DOHH2 (cell line): ENCODE data around the gene CREB3L2.

Experiments
- H3F3A ChIP-seq: fragments of 200-600 bp; sonication (generic), shearing (Covaris generic); 2 replicates; pipeline ENCODE4 v1.6.0; 2016; ENCODE audit warnings: antibody characterized with exemption, mild to moderate bottlenecking; ENCODE audit not compliant: control insufficient read depth, insufficient read depth
- H3K27ac ChIP-seq: fragments of 200-600 bp; sonication (generic); 2 replicates; pipeline ENCODE4 v1.5.1; 2014; ENCODE audit warnings: low read depth, mild to moderate bottlenecking, low read length, moderate library complexity
- H3K27me3 ChIP-seq: fragments of 200-600 bp; sonication (generic); 2 replicates; pipeline ENCODE4 v1.6.1; 2014; ENCODE audit warnings: mild to moderate bottlenecking, low read length, mixed read lengths; ENCODE audit not compliant: control insufficient read depth
- H3K36me3 ChIP-seq: fragments of 200-600 bp; sonication (generic); 2 replicates; pipeline ENCODE4 v1.6.1; 2014; ENCODE audit warnings: mild to moderate bottlenecking, low read length, moderate library complexity, mixed read lengths; ENCODE audit not compliant: control insufficient read depth
- H3K4me1 ChIP-seq: fragments of 200-600 bp; sonication (generic); 2 replicates; pipeline ENCODE4 v1.6.1; 2014; ENCODE audit warnings: mild to moderate bottlenecking, low read length, mixed read lengths; ENCODE audit not compliant: control insufficient read depth
- H3K4me2 ChIP-seq: fragments of 200-600 bp; sonication (generic); 2 replicates; pipeline ENCODE4 v1.6.0; 2014; ENCODE audit warnings: mild to moderate bottlenecking, low read length, moderate library complexity
- H3K4me3 ChIP-seq: fragments of 200-600 bp; sonication (generic); 2 replicates; pipeline ENCODE4 v1.5.1; 2014; ENCODE audit warnings: mild to moderate bottlenecking, low read length, mixed read lengths
- H3K79me2 ChIP-seq: fragments of 200-600 bp; sonication (generic); 2 replicates; pipeline ENCODE4 v1.6.1; 2014; ENCODE audit warnings: mild to moderate bottlenecking, low read length, mixed read lengths; ENCODE audit not compliant: control insufficient read depth
- H3K9me2 ChIP-seq: fragments of 200-600 bp; sonication (generic); replicated peaks from 2 replicates; pipeline ENCODE4 v1.6.1; 2014; ENCODE audit warnings: mild to moderate bottlenecking, low read length, mixed read lengths; ENCODE audit not compliant: control insufficient read depth
- H3K9me3 ChIP-seq: fragments of 200-600 bp; sonication (generic); 2 replicates; pipeline ENCODE4 v1.6.1; 2014; ENCODE audit warnings: antibody characterized with exemption, low read length, mixed read lengths; ENCODE audit not compliant: control insufficient read depth, insufficient read depth
- H4K20me1 ChIP-seq: fragments of 200-600 bp; sonication (generic); 2 replicates; pipeline ENCODE4 v1.6.0; 2014; ENCODE audit warnings: low read depth, mild to moderate bottlenecking, antibody characterized with exemption, low read length, moderate library complexity; ENCODE audit not compliant: control insufficient read depth, insufficient read depth
- EZH2phosphoT487 ChIP-seq: fragments of 200-600 bp; sonication (generic); IDR thresholded peaks from 2 replicates; pipeline ENCODE4 v1.6.1; 2017; ENCODE audit warnings: borderline replicate concordance, mild to moderate bottlenecking, antibody characterized with exemption, low read length, moderate library complexity, mixed read lengths
- TF ChIP-seq, protein P1 (sequence below): fragments of 200-600 bp; sonication (generic); IDR thresholded peaks from one replicate; pipeline ENCODE4 v1.5.1; 2014; ENCODE audit warnings: antibody characterized with exemption, mild to moderate bottlenecking, low read depth, low read length; ENCODE audit not compliant: poor library complexity, severe bottlenecking

CREB3L2 gene

GRCh38 chr7:137975221-137975620 lies 26.7 kb downstream of the CREB3L2 start:
- Histone ChIP-seq H4K20me1 (no peaks in the 10 kb centered on the region), H3K27ac (no peak overlapping the region), H3K79me2 (no peaks in the 10 kb centered on the region), H3F3A (no peaks in the 10 kb centered on the region), H3K4me3 (no peak overlapping the region), H3K27me3 (no peaks in the 10 kb centered on the region), H3K4me1 (no peaks in the 10 kb centered on the region), H3K36me3 (no peaks in the 10 kb centered on the region), H3K4me2 (no peak overlapping the region), H3K9me2 (no peaks in the 10 kb centered on the region), H3K9me3 (0 out of 2 replicates have a peak, but pooled peaks cover 3% of the 10 kb centered on the region)
- no peak for TF ChIP-seq EZH2phosphoT487
- TF ChIP-seq, protein P1, sequence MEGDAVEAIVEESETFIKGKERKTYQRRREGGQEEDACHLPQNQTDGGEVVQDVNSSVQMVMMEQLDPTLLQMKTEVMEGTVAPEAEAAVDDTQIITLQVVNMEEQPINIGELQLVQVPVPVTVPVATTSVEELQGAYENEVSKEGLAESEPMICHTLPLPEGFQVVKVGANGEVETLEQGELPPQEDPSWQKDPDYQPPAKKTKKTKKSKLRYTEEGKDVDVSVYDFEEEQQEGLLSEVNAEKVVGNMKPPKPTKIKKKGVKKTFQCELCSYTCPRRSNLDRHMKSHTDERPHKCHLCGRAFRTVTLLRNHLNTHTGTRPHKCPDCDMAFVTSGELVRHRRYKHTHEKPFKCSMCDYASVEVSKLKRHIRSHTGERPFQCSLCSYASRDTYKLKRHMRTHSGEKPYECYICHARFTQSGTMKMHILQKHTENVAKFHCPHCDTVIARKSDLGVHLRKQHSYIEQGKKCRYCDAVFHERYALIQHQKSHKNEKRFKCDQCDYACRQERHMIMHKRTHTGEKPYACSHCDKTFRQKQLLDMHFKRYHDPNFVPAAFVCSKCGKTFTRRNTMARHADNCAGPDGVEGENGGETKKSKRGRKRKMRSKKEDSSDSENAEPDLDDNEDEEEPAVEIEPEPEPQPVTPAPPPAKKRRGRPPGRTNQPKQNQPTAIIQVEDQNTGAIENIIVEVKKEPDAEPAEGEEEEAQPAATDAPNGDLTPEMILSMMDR, result no peak

DNA sequence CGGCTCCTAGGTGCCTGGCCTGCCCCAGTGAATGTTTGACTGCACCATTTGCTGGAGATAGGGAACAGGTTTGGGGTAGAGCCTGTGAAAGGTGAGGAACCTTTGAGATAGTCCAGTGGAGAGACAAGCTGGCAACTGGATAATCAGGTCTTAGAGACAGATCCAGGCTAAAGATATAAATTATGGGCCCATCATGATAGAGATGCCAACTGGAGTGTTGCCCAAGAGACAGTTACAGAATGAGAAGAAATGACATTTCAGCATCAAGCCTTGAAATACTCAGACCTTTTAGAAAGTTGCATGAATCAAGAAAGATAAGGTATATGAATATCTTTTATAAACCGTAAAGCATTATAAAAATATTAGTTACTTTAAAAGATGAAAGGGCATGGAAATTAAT lies 27.1 kb downstream of the CREB3L2 start:
- TF ChIP-seq EZH2phosphoT487, result no peak
- TF ChIP-seq, protein P1, result no peak
- no peaks in the 10 kb centered on the region for H3K9me2 ChIP-seq
- 0 out of 2 replicates have a peak, but pooled peaks cover 3% of the 10 kb centered on the region for H3K9me3 ChIP-seq
- H4K20me1 ChIP-seq, result no peaks in the 10 kb centered on the region
- no peak overlapping the region for H3K27ac ChIP-seq
- no peaks in the 10 kb centered on the region for H3K79me2 ChIP-seq
- no peaks in the 10 kb centered on the region for H3K4me1 ChIP-seq
- H3F3A ChIP-seq, result no peaks in the 10 kb centered on the region
- no peak overlapping the region for H3K4me3 ChIP-seq
- no peaks in the 10 kb centered on the region for H3K36me3 ChIP-seq
- no peak overlapping the region for H3K4me2 ChIP-seq
- H3K27me3 ChIP-seq, result no peaks in the 10 kb centered on the region

DNA sequence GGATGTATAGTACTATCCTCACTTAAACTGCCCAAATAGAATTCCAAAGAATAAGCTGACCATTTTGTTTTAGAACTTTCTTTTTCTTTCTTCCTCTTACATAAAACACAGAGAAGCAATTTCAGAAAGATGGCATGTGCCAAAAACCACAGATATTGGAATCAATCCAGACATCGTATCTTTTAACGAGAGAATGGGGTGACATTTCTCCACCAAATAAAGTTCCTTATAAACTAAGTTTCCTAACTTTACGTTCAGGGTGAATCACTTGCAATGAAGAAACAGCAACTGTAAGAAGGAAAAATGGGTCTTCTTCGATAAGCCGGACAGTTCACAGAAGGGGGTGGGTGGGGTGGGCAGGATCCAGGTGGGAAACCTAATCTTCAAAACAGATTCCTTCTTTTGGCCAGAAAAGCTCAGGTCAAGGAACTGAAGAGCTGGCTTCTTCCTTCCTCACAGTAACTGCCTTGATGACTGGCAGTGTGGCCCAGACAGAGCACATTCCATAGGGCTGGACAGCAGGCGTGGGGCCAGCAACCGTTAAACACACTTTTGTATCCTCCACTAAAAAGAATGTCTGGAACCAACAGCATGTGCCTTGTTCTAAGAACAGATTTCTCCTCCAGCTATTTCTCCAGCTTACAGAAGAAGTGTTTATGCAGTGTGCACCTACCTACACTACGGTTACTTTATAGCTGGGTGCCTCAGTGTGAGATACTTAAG lies 31.5 kb downstream of the CREB3L2 start:
- H3K27ac ChIP-seq, result no peak overlapping the region
- no peaks in the 10 kb centered on the region for H3F3A ChIP-seq
- H3K4me2 ChIP-seq, result no peak overlapping the region
- H3K9me2 ChIP-seq, result no peaks in the 10 kb centered on the region
- no peaks in the 10 kb centered on the region for H3K79me2 ChIP-seq
- peaks cover 5% of the 10 kb centered on the region; the same call in 1 of the 2 replicates for H3K9me3 ChIP-seq
- no peaks in the 10 kb centered on the region for H3K4me1 ChIP-seq
- no peaks in the 10 kb centered on the region for H4K20me1 ChIP-seq
- H3K36me3 ChIP-seq, result no peaks in the 10 kb centered on the region
- H3K27me3 ChIP-seq, result no peaks in the 10 kb centered on the region
- TF ChIP-seq, protein P1, result no peak
- TF ChIP-seq EZH2phosphoT487, result no peak
- H3K4me3 ChIP-seq, result no peak overlapping the region
